Measurements from ENCODE around the gene RLIM. TPM values are rescaled to one million over a fixed set of nuclear protein-coding genes. Genes with fewer than 3 reads are reported as not detected.

Gene RLIM, protein sequence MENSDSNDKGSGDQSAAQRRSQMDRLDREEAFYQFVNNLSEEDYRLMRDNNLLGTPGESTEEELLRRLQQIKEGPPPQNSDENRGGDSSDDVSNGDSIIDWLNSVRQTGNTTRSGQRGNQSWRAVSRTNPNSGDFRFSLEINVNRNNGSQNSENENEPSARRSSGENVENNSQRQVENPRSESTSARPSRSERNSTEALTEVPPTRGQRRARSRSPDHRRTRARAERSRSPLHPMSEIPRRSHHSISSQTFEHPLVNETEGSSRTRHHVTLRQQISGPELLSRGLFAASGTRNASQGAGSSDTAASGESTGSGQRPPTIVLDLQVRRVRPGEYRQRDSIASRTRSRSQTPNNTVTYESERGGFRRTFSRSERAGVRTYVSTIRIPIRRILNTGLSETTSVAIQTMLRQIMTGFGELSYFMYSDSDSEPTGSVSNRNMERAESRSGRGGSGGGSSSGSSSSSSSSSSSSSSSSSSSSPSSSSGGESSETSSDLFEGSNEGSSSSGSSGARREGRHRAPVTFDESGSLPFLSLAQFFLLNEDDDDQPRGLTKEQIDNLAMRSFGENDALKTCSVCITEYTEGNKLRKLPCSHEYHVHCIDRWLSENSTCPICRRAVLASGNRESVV
- 54.4 and 66.3 TPM in 2 replicates for total RNA-seq

GRCh38 chrX:74614093-74614909, at the start of gene RLIM:
Gene RLIM, minus strand, starts transcription at chrX:74614624. Its CDS starts 18,647 bp downstream, at chrX:74595977.

Other genes with a start within 250 kb of the RLIM start
- gene SLC16A2, start 193.1 kb downstream of the RLIM start, total RNA-seq = 12.4 and 25.1 TPM in 2 replicates